ENCODE measurements around the gene LRIG1. TPM values are rescaled to one million over a fixed set of nuclear protein-coding genes. Genes with fewer than 3 reads are reported as not detected.

Gene LRIG1
- total RNA-seq, 3 donors from 2014 or later: 66.1 to 227 (median 131) TPM

DNA sequence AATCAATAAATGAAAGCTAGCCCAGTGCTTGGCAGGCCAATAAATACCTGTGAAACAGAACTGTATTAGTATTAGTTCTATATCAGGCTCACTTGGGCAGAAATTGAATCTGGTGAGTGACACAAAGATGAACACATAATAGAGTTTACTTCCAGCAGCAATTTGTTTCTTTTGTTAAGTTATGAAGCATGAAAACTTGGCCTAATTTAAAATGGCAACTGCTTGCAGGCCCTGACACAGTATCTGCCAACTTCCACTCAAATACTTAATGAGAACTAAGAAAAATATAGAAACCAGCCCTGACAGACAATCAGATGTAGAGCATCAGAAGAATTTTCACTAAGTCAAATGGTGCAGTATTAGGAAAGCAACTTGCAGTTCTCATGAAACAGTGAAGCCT lies 37.6 kb upstream of the LRIG1 start:
- H3K4me1 ChIP-seq: no peaks in the 10 kb centered on the region
- no peak overlapping the region for H3K27ac ChIP-seq
- TF ChIP-seq POLR2A (IDR thresholded peaks at IDR 0.05) (no peak), POLR2AphosphoS5 (IDR thresholded peaks at IDR 0.05) (no peak)
- TF ChIP-seq, protein P1, sequence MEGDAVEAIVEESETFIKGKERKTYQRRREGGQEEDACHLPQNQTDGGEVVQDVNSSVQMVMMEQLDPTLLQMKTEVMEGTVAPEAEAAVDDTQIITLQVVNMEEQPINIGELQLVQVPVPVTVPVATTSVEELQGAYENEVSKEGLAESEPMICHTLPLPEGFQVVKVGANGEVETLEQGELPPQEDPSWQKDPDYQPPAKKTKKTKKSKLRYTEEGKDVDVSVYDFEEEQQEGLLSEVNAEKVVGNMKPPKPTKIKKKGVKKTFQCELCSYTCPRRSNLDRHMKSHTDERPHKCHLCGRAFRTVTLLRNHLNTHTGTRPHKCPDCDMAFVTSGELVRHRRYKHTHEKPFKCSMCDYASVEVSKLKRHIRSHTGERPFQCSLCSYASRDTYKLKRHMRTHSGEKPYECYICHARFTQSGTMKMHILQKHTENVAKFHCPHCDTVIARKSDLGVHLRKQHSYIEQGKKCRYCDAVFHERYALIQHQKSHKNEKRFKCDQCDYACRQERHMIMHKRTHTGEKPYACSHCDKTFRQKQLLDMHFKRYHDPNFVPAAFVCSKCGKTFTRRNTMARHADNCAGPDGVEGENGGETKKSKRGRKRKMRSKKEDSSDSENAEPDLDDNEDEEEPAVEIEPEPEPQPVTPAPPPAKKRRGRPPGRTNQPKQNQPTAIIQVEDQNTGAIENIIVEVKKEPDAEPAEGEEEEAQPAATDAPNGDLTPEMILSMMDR (IDR thresholded peaks at IDR 0.05): no peak
- no peak for DNase-seq (ENCODE audit: low spot score in 2 of 2)
- no peak overlapping the region for H3K4me3 ChIP-seq
- H3K9me3 ChIP-seq: no peaks in the 10 kb centered on the region
- H3K36me3 ChIP-seq: no peaks in the 10 kb centered on the region
- intact Hi-C loops (cut with DNase I; ENCODE audit: low total_unique reads): no loop called here
- H3K27me3 ChIP-seq: no peaks in the 10 kb centered on the region

DNA sequence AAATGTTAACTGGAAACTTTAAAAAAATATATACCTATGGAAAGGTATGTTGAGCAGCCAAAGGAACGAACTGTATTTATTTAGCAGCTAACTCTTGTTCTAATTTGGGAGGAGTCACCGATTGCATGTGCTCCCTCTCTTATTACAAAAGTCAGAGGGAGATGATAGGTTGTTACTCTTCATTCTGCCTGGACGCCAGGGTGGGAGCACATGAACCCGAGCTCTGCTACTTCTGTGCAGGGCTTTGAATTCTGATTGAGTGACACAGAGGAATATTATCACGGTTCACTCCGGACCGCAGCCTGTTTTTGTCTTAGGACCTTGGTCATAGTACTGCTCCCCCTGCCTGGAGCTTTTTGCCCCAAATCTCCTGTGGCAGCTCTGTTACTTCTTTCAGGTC lies 36.9 kb upstream of the LRIG1 start:
- DNase-seq (ENCODE audit: low spot score in 2 of 2): no peak
- Histone ChIP-seq H3K27ac (no peak overlapping the region), H3K4me3 (no peak overlapping the region), H3K4me1 (no peaks in the 10 kb centered on the region), H3K36me3 (no peaks in the 10 kb centered on the region), H3K27me3 (no peaks in the 10 kb centered on the region), H3K9me3 (no peaks in the 10 kb centered on the region)
- intact Hi-C loops (cut with DNase I; ENCODE audit: low total_unique reads): no loop called here
- TF ChIP-seq POLR2A (IDR thresholded peaks at IDR 0.05) (no peak), POLR2AphosphoS5 (IDR thresholded peaks at IDR 0.05) (no peak)
- TF ChIP-seq, protein P1 (IDR thresholded peaks at IDR 0.05): no peak

DNA sequence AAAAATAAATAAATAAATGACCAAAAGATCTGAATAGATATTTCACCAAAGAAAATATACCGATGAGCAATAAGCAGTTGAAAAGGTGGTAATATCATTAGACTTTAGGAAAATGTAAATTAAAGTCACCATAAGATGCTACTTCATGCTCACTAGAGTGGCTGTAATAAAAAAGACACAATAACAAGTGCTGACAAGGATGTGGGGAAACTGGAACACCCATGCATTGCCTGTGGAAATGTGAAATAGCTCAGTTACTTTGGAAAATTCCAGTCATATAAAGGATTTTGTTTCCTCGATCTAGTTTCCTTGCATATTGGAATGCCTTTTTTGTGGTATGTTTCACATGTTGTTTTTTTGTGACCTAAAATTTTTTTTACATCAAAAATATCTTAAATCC lies 36.0 kb upstream of the LRIG1 start:
- intact Hi-C loops (cut with DNase I; ENCODE audit: low total_unique reads): no loop called here
- TF ChIP-seq POLR2A (IDR thresholded peaks at IDR 0.05) (no peak), POLR2AphosphoS5 (IDR thresholded peaks at IDR 0.05) (no peak)
- TF ChIP-seq, protein P1 (IDR thresholded peaks at IDR 0.05): no peak

DNA sequence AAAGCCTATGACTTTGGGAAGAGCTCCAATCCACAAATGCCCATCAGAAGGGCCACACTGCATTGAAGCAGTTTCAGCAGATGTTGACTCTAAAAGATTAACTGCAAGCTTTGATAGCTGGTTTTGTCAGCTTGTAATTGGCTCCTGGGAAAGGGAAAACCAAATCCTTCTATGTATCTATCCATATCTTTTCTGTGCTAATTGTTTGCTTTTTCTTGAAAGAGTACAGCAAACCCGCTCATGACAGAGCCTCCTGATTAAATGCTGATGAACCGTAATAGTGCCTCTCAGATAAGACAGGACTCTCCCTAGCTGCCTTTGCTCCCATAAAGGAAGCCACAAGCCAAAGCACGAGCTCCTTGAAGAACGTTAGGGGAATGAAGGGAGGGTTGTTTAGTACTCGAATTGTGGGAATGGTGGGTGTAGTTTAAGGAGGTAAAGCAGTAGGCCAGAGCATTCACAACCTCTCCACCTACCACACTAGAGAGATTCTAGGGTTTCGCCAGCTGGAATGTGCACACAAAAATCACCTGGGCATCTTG lies 33.6 kb upstream of the LRIG1 start:
- no peak for DNase-seq (ENCODE audit: low spot score in 2 of 2)
- H3K4me1 ChIP-seq: no peaks in the 10 kb centered on the region
- TF ChIP-seq, protein P1 (IDR thresholded peaks at IDR 0.05): no peak
- no peak for TF ChIP-seq POLR2AphosphoS5 (IDR thresholded peaks at IDR 0.05)
- no peak for TF ChIP-seq POLR2A (IDR thresholded peaks at IDR 0.05)
- intact Hi-C loops (cut with DNase I; ENCODE audit: low total_unique reads): no loop called here
- H3K36me3 ChIP-seq: no peaks in the 10 kb centered on the region
- H3K4me3 ChIP-seq: no peak overlapping the region
- H3K9me3 ChIP-seq: no peaks in the 10 kb centered on the region
- no peak overlapping the region for H3K27ac ChIP-seq
- H3K27me3 ChIP-seq: no peaks in the 10 kb centered on the region

More for the DNA sequence above, 36.0 kb upstream of the LRIG1 start:
- Histone ChIP-seq H3K4me3 (no peak overlapping the region), H3K27ac (no peak overlapping the region), H3K9me3 (no peaks in the 10 kb centered on the region), H3K4me1 (no peaks in the 10 kb centered on the region), H3K27me3 (no peaks in the 10 kb centered on the region), H3K36me3 (no peaks in the 10 kb centered on the region)
- no peak for DNase-seq (ENCODE audit: low spot score in 2 of 2)

DNA sequence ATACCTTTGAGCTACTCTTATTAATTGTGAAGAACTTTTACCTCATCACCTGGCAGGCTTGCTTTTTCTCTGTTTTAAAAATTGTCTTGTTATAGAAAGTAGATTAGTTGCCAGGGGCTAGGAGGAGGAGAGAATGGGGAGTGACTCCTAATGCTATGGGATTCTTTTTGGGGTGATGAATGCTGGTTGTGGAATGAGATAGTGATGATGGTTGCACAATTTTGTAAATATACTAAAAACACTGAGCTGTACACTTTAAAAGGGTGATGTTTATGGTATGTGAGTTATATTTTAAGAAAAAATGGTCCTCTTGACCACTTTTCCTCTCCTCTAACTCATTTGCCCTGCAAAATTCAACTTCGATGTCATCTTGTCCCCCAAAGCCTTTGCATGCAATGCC lies 31.8 kb upstream of the LRIG1 start:
- Histone ChIP-seq H3K36me3 (no peaks in the 10 kb centered on the region), H3K9me3 (no peaks in the 10 kb centered on the region), H3K27ac (no peak overlapping the region), H3K4me1 (no peaks in the 10 kb centered on the region), H3K4me3 (no peak overlapping the region), H3K27me3 (no peaks in the 10 kb centered on the region)
- TF ChIP-seq POLR2A (IDR thresholded peaks at IDR 0.05) (no peak), POLR2AphosphoS5 (IDR thresholded peaks at IDR 0.05) (no peak)
- TF ChIP-seq, protein P1 (IDR thresholded peaks at IDR 0.05): no peak
- DNase-seq (ENCODE audit: low spot score in 2 of 2): no peak
- intact Hi-C loops (cut with DNase I; ENCODE audit: low total_unique reads): no loop called here

All from breast epithelium (tissue), 4 donors.